Prostate gland (tissue), 2 donors: ENCODE measurements around the gene GALNT7.

Experiments
- POLR2A ChIP-seq: fragments of 450-650 bp; IDR thresholded peaks from one replicate; pipeline ENCODE4 v1.6.1; 2016; ENCODE audit warnings: antibody characterized with exemption, mild to moderate bottlenecking
- TF ChIP-seq, protein P1 (sequence below), 4 experiments: fragments of 200-600 bp in 2 of 4; fragments of 450-650 bp in 2 of 4; sonication (generic) in 2 of 4; IDR thresholded peaks; 1 replicate in 3 of 4; 2 replicates in 1 of 4; pipeline ENCODE4 v1.5.1; 2016 to 2019; ENCODE audit warnings: antibody characterized with exemption in 4 of 4, mild to moderate bottlenecking in 2 of 4, moderate library complexity in 2 of 4

DNA sequence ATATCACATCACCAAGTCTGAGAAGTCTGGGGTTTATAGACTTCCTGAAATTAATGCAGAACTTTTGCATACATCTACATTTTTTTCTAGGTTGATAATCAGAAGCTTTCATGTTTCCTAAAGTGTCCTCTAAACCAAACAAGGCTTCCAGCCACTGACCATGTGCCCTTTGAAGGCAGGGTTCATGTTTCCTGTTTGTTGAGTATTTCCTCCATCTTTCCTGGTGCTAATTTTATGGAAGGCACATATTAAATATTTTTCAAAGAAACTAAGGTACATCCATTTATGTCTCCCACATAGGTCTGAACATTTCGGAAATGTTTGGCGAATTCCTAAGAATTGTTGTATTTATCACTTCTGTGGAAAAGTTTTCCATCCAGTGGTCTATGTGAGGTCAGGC is 5.6 kb downstream of the GALNT7 start:
- TF ChIP-seq, protein P1, sequence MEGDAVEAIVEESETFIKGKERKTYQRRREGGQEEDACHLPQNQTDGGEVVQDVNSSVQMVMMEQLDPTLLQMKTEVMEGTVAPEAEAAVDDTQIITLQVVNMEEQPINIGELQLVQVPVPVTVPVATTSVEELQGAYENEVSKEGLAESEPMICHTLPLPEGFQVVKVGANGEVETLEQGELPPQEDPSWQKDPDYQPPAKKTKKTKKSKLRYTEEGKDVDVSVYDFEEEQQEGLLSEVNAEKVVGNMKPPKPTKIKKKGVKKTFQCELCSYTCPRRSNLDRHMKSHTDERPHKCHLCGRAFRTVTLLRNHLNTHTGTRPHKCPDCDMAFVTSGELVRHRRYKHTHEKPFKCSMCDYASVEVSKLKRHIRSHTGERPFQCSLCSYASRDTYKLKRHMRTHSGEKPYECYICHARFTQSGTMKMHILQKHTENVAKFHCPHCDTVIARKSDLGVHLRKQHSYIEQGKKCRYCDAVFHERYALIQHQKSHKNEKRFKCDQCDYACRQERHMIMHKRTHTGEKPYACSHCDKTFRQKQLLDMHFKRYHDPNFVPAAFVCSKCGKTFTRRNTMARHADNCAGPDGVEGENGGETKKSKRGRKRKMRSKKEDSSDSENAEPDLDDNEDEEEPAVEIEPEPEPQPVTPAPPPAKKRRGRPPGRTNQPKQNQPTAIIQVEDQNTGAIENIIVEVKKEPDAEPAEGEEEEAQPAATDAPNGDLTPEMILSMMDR (IDR thresholded peaks at IDR 0.05): no peak
- no peak for TF ChIP-seq POLR2A
